HCT116 (cell line): ENCODE results near the gene MOB3C.
"Not testable (repeated sequence)": the region's sequence is repeated elsewhere in the genome, so short reads cannot be mapped to it uniquely, and the experiment has no call there.

ENCODE experiments used
- EZH2phosphoT487 ChIP-seq: fragments of 200-600 bp; IDR thresholded peaks from 2 replicates; pipeline ENCODE4 v1.6.1; 2018; ENCODE audit warnings: antibody characterized with exemption, borderline replicate concordance
- POLR2A ChIP-seq: IDR thresholded peaks from 2 replicates; pipeline ENCODE4 v1.7.0; 2011; ENCODE audit warnings: borderline replicate concordance; ENCODE audit not compliant: insufficient read depth, insufficient read length; ENCODE audit errors: extremely low read depth
- TF ChIP-seq, protein P1 (sequence below), 3 experiments: fragments of 200-600 bp in 1 of 3; sonication (generic) in 1 of 3; IDR thresholded peaks in 2 of 3; conservative IDR thresholded peaks in 1 of 3; 2 replicates each; pipeline ENCODE4 v1.5.1; 2012 to 2017; ENCODE audit warnings: low read depth in 2 of 3, low read length in 2 of 3, antibody characterized with exemption in 1 of 3, borderline replicate concordance in 1 of 3, control low read depth in 1 of 3, mild to moderate bottlenecking in 1 of 3, mixed read lengths in 1 of 3, mixed run types in 1 of 3, moderate library complexity in 1 of 3; ENCODE audit not compliant: insufficient read depth in 1 of 3

DNA sequence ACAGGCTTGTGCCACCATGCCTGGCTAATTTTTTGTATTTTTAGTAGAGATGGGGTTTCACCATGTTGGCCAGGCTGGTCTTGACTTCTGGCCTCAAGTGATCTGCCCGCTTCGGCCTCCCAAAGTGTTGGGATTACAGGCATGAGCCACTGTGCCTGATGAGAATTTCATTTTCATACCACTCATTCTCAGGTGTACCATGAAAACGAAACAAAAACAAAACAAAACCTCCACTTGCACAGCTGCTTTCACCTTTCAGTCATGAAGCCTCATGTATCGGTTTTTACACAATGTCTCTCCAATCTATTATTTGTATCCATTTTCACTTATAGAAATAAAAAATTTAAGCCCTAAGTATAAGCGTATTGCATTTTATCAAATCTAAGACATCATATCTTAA lies 43.5 kb upstream of the MOB3C start:
- TF ChIP-seq EZH2phosphoT487, POLR2A: not testable (repeated sequence)
- TF ChIP-seq, protein P1, sequence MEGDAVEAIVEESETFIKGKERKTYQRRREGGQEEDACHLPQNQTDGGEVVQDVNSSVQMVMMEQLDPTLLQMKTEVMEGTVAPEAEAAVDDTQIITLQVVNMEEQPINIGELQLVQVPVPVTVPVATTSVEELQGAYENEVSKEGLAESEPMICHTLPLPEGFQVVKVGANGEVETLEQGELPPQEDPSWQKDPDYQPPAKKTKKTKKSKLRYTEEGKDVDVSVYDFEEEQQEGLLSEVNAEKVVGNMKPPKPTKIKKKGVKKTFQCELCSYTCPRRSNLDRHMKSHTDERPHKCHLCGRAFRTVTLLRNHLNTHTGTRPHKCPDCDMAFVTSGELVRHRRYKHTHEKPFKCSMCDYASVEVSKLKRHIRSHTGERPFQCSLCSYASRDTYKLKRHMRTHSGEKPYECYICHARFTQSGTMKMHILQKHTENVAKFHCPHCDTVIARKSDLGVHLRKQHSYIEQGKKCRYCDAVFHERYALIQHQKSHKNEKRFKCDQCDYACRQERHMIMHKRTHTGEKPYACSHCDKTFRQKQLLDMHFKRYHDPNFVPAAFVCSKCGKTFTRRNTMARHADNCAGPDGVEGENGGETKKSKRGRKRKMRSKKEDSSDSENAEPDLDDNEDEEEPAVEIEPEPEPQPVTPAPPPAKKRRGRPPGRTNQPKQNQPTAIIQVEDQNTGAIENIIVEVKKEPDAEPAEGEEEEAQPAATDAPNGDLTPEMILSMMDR (IDR thresholded peaks at IDR 0.05 in 2 of 3, conservative IDR thresholded peaks at IDR 0.05 in 1 of 3; ENCODE audit: borderline replicate concordance in 1 of 3, insufficient read depth in 1 of 3, low read depth in 2 of 3, low read length in 2 of 3), result not testable (repeated sequence)
